HG03097 (cell line): Measurements from ENCODE around the gene TARS2.

Experiments
- ATAC-seq: cut with Tn5 transposase; IDR thresholded peaks from one replicate; pipeline ENCODE4 v1.9.1; 2021; ENCODE audit not compliant: unreplicated experiment, low FRiP score

Gene TARS2

GRCh38 chr1:150536836-150537731 is 49.9 kb downstream of the TARS2 start:
- ATAC-seq: no peak

DNA sequence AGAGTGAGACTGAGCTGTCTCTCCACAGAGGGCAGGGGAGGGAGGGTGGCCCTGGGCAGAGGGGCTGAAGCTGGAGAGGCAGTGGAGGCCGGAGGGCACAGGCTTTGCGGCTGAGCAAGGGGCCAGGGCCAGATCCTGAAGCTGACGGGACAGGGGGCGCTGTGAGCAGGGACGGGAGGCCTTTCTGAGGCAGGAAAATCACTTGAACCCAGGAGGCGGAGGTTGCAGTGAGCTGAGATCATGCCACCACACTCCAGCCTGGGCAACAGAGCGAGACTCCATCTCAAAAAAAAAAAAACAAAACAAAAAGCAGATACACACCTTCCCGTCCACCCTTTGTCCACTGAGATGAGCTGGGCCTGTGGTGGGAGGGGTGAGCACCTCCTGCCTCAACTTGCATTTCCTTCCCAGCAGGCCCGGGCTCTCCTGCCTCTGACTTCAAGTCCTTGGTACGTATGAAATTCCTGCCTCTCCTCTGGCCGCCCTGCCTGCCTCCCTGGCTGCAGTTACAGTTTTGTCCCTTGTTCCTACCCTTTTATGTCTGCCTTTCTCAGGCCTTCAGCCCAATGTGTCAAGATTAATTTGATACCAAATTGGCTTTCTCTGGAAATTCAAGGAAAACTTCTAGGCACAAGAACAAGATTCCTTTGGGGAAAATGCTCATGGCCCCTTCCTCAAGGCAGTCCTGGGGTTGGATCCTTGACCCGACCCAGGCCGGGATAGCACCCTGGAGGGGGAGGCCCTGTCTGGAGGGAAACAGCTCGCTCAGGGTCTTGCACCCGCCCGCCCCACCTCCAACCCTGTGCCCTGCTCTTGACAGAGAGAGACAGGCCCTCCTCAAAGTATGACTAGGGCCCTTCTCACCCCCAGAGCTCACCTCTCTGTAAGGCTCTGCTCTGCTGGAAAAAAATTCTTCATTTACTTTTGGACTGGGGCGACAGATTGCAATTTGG is 50.8 kb downstream of the TARS2 start:
- no peak for ATAC-seq

GRCh38 chr1:150543500-150544143 is 56.4 kb downstream of the TARS2 start:
- ATAC-seq: no peak

GRCh38 chr1:150544204-150544603 is 57.0 kb downstream of the TARS2 start:
- no peak for ATAC-seq

DNA sequence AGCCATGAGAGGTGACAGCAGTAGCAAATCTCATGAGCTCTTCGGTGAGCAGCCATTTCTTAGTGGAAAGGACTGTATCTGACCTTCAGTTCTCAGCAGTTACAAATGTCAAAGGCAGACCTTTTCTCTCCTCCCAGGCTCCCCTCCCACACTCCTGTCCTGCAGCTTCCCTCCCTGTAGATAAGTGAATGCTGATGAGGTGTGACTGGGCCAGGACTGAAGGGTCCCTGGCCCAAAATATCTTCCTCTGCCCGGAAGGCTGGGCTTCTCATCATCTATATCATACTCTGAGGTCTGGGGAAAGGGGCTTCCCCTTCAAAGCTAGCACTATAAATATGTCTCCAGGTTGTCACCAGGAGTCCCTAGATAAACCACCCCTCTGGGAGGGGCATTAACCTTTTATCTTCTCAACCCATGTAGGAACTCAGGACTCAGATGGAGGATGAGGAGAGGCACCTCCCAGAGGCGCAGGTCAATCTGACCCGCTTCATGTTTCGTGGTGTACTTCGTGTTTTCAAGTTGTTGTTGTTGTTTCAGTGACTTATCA is 58.3 kb downstream of the TARS2 start:
- ATAC-seq: no peak

DNA sequence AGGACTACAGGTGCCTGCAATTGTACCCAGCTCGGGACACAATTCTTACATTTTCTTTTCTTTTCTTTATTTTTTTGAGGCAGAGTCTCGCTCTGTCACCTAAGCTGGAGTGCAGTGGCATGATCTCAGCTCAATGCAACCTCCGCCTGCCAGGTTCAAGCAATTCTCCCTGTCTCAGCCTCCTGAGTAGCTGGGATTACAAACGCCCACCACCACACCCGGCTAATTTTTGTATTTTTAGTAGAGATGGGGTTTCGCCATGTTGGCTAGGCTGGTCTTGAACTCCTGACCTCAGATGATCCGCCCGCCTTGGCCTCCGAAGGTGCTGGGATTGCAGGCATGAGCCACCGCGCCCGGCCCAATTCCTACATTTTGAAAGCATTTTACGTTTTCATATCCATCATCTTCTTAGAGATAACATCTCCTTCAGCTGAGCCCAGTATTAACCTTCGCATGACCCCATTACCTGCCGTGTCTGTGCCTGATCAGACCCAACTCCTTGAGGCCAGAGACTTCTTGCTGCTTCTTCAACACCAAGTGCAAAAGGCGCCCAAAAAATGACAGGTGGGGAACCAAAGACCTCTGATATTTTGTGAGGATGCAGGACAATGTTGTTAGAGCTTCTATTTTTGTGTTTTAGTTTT is 59.2 kb downstream of the TARS2 start:
- no peak for ATAC-seq

DNA sequence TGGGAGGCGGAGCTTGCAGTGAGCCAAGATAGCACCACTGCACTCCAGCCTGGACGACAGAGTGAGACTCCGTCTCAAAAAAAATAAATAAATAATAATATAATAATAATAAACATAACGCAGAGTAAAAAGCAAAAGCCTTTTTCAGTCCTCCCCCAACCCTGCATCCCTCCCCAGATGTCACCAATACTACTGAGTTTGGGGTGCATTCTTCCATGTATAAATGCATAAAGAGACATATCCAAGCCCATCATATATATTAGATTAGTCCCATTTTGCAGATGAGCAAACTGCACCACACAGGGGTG is 61.1 kb downstream of the TARS2 start:
- ATAC-seq: no peak

DNA sequence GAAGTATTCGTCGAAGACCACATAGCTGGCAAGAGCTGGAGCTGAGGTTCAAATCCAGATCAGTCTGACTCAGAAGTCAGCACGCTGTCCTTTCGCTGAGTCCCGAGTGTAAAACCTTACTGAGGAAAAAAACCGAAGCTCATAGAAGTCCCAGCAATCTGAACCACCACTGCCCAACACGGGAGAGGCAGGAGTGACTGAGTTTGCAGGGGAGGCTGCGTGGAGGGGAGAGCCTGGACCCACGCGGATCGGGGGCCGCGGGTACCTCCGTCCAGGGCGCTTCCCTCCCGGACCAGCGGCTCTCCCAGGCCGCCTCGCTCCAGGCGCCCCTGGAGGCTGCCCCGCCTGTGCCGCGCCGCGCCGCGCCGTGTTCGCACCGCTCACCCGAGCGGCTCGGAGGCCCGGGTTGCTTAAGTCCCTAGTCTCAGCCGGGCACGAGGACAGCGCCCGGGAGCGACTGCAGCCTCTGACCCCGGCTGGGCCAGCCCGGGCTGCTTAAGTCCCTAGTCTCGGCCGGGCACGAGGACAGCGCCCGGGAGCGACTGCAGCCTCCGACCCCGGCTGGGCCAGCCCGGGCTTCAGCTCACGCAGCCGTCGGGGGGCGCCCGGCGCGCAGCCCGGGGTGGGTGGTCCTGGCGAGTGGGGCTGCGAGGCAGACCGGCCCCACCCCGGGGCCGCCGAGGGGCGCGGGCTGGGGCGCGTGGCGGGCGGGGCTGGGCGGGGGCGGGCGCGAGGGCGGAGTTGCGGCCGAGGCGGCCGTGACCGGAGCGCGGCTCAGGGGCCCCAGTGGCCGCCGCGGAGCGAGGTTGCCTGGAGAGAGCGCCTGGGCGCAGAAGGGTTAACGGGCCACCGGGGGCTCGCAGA is 61.6 kb downstream of the TARS2 start, which contains the start of gene ADAMTSL4:
Gene ADAMTSL4, plus strand, starts transcription at position 777 of the 864 bp plus-strand sequence. CDS start 2,881 bp downstream, outside the sequence.
- ATAC-seq: no peak

GRCh38 chr1:150549496-150550221 is 62.4 kb downstream of the TARS2 start:
- ATAC-seq: no peak

DNA sequence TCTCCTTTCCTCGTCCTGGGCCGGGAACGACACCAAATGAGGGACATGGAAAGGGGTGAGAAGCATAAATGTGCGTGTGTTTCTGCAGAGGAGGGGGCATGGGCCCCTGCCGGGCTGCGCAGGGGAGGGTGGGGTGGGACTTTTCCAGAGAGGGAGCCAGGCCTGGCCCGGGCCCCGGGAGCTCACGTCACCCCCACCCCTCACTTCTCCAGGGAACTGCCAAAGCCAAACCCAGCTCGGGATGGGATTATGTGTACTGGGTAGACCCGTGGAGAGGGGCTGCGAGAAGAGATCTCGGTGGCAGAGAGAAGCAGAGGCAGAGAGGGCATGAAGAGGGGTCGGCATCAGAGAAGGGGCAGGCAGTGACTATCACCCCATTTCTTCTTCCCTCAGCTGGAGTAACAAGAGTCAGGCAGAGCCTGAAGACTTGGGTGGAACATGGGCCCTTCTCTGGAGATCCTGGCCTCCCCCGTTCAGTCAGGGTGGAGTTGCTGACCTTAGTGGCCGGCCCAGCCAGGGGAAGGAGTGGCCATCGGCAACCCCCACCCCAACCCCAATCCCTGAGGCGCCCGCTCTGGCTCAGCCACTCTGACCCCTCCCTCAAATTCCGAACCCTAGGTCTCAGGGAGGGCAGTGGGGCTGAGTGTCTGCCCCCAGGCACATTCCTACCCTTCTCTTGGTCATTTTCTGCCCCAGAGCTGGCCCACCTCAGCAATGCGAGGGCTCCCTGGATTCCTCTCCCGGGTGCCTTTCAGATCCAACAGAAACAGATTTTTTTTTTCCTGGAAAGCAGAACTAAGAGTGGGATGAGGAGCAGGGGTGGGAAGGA is 63.2 kb downstream of the TARS2 start:
- no peak for ATAC-seq

- ATAC-seq: no peak
These were observed 64.0 kb downstream of the TARS2 start for GRCh38 chr1:150551051-150551783.

- ATAC-seq: no peak
These were observed 64.5 kb downstream of the TARS2 start for GRCh38 chr1:150551784-150552127.

DNA sequence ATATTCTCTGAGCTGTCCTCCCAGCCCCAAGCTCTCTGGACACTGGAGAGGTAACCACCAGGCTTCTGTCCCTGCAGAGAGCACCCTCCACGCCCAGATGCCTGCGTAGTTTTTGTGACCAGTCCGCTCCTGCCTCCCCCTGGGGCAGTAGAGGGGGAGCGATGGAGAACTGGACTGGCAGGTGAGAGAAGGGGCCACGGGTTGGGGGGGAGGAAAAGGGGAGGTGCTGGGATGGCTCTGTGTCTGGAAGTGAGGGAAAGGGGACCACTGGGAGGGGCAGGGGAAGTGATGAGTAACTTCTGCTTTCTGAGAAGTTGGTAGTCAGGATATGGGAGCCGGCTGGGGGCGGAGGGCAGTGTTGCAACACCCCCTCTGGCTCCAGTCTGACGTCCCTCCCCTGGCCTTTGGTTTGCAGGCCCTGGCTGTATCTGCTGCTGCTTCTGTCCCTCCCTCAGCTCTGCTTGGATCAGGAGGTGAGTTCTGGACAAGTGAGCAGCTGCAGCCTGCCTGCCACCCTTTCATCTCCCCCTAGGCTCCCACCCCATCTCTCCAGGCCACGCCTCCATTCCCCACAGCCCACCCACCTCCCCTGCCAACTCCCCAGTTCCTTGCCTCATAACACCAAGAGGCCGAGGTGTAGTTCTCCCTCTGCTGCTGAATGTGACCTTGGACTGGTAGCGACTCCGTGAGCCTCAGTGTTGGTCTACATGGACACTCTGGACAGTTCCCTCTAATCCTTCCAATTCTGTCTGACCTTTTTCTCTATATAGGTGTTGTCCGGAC is 65.1 kb downstream of the TARS2 start:
- ATAC-seq: no peak

- ATAC-seq: no peak
These were observed 65.7 kb downstream of the TARS2 start for GRCh38 chr1:150552911-150553289.

GRCh38 chr1:150553392-150554085 is 66.3 kb downstream of the TARS2 start:
- no peak for ATAC-seq

DNA sequence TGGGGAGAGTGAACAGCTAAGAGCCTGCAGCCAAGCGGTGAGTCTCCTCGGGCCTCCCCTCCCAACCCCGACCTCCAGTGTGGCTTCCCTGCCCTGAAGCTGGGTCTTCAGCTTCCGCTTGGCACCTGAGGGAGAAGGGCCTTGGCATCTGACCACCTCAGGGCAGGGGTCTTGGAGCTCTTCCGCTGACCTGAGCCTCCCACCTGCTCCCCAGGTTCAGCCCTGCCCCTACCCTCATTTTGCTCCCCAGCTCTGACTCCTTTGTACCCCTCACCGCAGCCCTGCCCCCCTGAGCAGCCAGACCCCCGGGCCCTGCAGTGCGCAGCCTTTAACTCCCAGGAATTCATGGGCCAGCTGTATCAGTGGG is 66.8 kb downstream of the TARS2 start:
- ATAC-seq: no peak
